ENCODE results near the gene D2HGDH. TPM values are rescaled to one million over a fixed set of nuclear protein-coding genes. Genes with fewer than 3 reads are reported as not detected.

Gene D2HGDH
- 10 to 100 TPM; 26.4 to 33.0 TPM for total RNA-seq

DNA sequence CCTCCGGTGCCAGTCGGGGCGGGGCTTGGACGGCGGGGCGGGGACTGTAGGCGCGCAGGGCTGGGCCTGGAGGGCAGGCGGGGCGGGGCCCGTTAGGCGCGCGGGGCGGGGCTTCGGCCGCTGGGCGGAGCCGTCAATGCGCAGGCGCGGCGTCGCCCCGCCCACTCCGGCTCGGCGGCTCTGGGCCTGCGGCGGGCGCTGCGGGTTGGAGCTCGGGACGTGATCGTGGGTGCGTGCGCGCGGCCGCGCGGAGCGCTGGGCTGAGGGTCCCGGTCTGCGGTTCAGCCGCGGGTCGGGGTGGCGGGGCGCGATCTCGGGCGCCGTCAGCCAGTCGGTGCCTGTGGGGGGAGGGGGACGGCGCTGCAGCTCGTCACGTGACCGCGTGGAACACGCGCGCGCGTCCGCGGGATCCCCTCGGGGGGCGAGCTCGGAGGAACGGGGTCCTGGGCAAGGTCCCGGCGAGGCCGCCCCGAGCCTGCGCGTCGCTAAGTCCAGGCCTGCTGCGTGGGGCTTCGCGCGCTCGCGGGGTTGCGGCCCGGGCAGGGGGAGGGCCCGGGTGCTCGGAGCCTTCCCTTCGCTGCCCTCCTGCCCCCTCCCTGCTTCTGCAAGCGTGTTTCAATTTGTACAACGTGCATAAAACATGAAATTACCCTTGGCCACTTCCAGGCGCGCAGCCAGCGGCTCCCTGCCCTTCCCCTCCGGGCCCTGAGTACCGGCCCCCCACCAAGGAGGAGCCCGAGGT lies at the start of gene D2HGDH:
Gene D2HGDH (plus strand): TSS at position 164 of the 742 bp plus-strand sequence. CDS start 595 bp downstream, outside the sequence.
- POLR2A ChIA-PET = interaction anchor here (1.2 to 1.8 kb wide), 3 partner anchors 28 to 134 kb away, joined by 5 to 14 read pairs (median 6); partner anchors contain the start of genes ING5 and RTP5
- CTCF ChIA-PET = interaction anchor here (1.0 to 2.3 kb wide), 6 partner anchors 11 to 144 kb away, joined by 3 to 11 read pairs (median 4); partner anchors contain the start of gene DTYMK

DNA sequence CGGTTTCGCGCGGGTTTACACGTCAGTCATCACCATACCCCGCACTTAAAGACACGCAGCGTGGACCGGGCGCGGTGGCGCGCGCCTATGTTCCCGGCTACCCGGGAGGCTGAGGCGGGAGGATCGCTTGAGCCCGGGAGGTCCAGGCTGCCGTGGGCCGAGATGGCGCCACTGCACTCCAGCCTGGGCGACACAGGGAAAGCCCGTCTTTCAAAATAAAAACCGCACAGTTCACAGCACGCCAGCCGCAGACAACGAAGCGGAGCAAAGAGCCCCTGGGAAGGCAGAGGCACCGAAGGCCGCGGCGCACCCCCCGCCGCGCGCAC lies 48.1 kb upstream of the D2HGDH start:
- POLR2A ChIA-PET = interaction anchor here (0.5 to 4.0 kb wide), 8 partner anchors 11 to 194 kb away, joined by 3 to 45 read pairs (median 5); partner anchors contain the start of genes ATG4B, ING5 and THAP4
- CTCF ChIA-PET = interaction anchor here (0.7 to 4.0 kb wide), 4 partner anchors 15 to 193 kb away, joined by 3 to 32 read pairs (median 5); partner anchors contain the start of genes D2HGDH and ING5

DNA sequence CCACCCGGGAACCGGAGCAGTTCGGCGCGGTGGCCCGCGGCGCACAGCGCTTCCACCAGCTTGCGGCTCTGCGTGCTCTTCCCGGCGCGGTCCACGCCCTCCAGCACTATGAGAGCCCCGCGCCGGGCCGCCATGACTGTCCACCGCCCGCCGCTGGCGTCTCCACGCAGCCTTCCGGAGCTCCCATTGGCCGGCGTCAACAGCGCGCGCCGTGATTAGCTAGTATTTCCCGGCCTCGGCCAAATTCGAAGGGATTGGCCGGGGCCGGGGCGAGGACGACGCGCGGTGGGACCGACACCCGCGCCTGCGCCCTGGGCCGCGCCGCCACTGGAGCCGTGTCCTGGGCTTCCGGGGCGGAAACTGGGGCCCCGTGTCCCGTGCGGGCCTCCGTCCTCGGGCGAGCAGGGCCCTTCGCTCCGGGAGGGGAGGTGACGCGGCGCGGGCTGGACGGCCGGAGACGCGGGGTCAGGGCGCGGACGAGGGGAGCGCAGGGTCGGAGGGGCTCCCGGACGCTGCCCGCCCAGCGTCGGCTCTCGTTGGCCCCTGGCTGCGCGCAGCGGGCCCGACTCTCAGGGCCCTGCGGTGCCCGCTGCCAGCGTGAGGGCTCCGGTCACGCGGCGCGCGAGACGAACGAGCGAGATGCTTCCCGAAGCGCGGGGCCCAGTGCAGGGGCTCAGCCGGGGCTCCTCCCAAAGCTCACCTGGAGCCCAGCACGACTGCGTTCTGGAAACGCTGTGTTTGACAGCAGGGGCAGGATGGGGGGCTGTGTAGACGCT lies 47.6 kb upstream of the D2HGDH start, which contains the start of gene DTYMK:
Gene DTYMK (minus strand): TSS at position 166 of the 776 bp plus-strand sequence. CDS start 32 bp downstream, at position 134.
- CTCF ChIA-PET = interaction anchor here (0.7 to 4.0 kb wide), 4 partner anchors 14 to 192 kb away, joined by 3 to 32 read pairs (median 5); partner anchors contain the start of genes D2HGDH and ING5
- POLR2A ChIA-PET = interaction anchor here (0.5 to 4.0 kb wide), 8 partner anchors 10 to 194 kb away, joined by 3 to 45 read pairs (median 5); partner anchors contain the start of genes ATG4B, ING5 and THAP4

DNA sequence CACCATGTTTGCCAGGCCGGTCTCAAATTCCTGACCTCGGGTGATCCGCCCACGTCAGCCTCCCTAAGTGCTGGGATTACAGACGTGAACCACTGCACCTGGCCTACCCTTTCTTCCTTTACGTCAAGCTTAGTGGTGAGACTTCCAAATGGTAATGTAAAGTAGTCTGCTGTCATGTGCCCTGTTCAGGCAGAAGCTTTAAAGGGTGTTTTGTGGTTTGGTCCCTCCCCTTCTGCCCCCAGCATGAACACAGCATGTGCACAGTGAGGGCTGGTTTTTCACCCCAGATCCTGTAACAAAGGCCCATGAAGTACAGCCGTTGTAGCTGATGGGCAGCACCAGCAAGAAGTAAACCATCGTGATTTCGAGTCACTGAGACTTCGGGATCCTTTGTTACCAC lies 45.1 kb upstream of the D2HGDH start:
- CTCF ChIA-PET = interaction anchor here (1.1 to 4.0 kb wide), 2 partner anchors 12 to 374 kb away, joined by 3 to 32 read pairs; partner anchors contain the start of gene ING5
- POLR2A ChIA-PET = interaction anchor here (0.7 to 4.0 kb wide), 2 partner anchors 12 to 51 kb away, joined by 3 to 45 read pairs; partner anchors contain the start of gene ING5

DNA sequence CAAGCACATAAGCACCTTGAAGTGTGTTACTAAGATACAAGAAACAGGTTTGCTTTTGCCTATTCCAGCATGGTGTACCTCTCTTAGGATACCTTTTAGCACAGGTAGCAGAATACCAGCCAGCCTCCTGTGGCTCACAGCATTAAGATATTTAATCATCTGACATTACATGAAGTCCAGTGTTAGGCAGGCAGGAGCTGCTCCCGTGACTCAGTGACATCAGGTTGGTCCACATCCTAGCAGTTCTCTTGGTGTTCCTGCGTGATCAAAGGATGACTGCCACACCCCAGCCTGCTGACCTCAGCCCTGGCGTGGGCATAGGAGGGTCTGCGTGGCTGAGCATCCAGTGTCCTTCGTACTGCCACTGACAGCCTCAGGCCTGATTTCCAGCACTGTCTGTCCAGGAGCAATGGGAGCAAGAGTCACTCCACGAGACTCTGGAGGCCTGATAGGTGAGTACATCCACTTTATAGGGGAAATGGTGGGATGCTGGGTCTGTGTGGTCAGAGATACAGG lies 44.2 kb upstream of the D2HGDH start:
- CTCF ChIA-PET = no interaction called here
- POLR2A ChIA-PET = no interaction called here

DNA sequence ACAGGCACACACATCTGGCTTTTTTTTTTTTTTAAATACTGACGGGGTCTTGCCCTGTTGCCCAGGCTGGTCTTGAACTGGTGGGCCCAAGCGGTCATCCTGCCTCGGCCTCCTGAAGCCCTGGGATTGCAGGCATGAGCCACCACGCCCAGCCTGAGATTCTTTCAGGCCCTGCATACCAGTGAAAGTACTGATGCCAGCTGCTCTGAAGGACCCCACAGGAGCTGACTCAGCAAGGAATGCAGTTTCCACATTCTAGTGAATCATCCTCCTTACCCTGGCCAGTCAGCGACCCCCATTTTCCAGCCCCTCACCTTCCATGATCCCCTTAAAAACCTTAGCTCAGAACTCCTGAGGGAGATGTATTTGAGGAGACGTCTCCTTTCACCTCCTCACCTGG lies 42.0 kb upstream of the D2HGDH start:
- CTCF ChIA-PET = interaction anchor here (0.7 to 1.3 kb wide), 2 partner anchors 73 to 186 kb away, joined by 3 read pairs; no protein-coding TSS in a partner anchor
- POLR2A ChIA-PET = no interaction called here

DNA sequence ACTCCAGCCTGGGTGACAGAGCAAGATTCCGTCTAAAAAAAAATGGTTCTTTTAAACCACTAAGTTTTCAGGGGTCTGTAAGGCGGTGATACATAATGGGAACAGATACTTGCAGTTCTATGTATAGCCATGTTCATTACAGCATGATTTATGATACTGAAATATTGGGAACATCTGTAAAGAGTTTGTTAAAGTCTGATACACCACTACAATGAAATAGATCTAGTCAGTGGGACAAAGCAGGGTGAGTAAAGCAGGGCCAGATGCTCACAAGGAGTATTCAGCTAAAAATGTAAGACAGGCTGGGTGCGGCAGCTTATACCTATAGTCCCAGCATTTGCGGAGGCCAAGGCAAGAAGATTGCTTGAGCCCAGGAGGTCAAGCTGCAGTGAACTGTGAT lies 38.8 kb upstream of the D2HGDH start:
- CTCF ChIA-PET = no interaction called here

DNA sequence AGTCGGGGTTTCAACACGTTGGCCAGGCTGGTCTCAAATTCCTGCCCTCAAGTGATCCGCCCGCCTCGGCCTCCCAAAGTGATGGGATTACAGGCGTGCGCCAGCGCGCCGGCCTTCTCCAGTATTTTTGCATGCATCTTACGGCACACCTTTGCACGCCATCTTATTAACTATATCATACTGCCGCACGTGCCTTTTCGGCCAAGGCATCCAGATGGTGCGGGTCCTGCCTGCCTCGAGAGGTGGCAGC lies 33.4 kb upstream of the D2HGDH start:
- CTCF ChIA-PET = interaction anchor here (1.6 to 5.4 kb wide), 2 partner anchors 13 to 178 kb away, joined by 3 to 32 read pairs; partner anchors contain the start of gene DTYMK
- POLR2A ChIA-PET = interaction anchor here (0.6 to 5.3 kb wide), 5 partner anchors 13 to 592 kb away, joined by 3 to 45 read pairs (median 3); partner anchors contain the start of genes D2HGDH and DTYMK

More for the DNA sequence above, 38.8 kb upstream of the D2HGDH start:
- POLR2A ChIA-PET = no interaction called here

DNA sequence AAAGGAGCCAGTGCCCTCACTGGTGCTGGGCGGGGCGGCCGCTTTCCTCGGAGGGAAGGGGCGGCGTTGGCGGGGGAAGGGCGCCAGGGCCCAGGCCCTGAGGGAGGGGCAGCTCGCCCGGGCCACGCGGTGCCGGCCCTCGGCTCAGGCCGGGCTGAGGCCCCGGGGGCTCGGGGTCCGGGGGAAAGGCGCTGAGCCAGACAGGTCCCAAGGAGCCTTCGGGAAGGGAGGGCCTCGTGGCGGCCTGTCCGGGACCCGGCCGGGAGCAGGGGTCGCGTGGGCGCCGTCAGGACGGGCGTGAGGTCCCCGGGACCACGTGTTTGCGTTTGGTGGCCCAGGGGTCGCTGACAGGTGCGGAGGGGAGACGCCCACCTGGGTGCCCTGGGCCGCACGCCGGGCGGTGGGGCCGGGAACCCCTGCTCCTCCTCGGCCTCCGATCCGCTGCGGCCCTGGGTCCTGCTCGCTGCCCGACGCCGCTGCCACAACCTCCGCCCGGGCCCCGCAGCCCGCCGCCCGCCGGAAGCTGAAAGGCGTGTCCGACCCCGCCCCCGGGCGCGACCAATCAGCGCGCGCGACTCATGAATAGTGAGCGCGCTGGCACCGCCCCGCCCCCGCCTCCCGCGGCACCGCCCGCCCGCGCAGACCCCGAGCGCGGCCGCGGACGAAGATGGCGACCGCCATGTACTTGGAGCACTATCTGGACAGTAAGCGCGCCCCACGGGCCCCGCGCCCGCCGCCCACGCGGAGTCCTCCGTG lies 32.9 kb upstream of the D2HGDH start, which contains the start of gene ING5:
Gene ING5 (plus strand): TSS at position 641 of the 756 bp plus-strand sequence. CDS start 27 bp downstream, at position 668.
- ChIA-PET CTCF (interaction anchor here (1.4 to 5.4 kb wide), 9 partner anchors 10 to 177 kb away, joined by 3 to 32 read pairs (median 4); partner anchors contain the start of gene DTYMK), POLR2A (interaction anchor here (0.6 to 5.3 kb wide), 9 partner anchors 10 to 593 kb away, joined by 3 to 45 read pairs (median 3); partner anchors contain the start of genes D2HGDH and DTYMK)

DNA sequence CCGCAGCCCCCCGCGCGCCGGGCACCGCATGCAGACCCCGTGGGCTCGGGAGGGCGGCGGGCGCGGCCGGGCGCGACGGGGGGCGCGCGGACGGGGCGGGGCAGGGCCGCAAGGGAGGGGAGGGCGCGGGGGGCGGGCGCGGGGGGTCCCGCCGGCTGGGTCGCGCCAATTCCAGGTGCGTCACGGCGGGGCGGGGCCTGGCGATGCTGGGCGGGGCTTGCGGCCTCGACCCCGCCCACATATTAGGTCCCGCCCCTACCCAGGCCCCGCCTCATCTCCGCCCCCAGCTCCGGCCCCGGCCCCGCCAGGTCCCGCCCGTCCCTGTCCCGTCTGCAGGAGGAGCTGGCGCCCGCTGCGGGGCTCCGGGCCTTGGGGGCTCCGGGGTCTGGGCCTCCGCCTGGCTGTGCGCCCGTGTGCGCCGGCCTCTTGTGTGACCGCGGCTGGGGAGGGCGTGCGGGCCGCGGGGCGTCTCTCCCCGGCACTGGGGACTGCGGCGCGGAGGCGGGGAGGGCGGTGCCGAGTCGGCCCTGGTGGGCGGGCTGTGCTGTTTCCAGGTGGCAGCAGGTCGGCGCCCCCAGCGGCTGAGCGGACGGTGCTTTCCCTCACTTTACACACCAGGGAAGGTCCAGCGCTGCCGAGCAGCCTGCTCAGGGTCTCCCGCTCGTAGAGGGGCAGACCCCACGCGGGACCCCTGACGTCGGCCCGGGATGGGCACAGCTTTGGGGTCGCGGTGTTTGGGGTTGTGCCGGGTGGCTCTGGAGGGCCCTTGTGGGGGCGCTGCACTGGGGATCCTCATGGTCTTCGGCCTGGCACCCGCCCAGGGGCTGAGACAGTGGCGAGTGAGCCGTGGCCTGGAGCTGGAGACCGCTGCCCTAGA lies 32.0 kb upstream of the D2HGDH start:
- CTCF ChIA-PET = interaction anchor here (1.3 to 5.4 kb wide), 11 partner anchors 11 to 177 kb away, joined by 3 to 32 read pairs (median 4); partner anchors contain the start of genes D2HGDH and DTYMK
- POLR2A ChIA-PET = interaction anchor here (0.7 to 5.3 kb wide), 7 partner anchors 9 to 147 kb away, joined by 3 to 45 read pairs (median 4); partner anchors contain the start of genes D2HGDH and DTYMK

DNA sequence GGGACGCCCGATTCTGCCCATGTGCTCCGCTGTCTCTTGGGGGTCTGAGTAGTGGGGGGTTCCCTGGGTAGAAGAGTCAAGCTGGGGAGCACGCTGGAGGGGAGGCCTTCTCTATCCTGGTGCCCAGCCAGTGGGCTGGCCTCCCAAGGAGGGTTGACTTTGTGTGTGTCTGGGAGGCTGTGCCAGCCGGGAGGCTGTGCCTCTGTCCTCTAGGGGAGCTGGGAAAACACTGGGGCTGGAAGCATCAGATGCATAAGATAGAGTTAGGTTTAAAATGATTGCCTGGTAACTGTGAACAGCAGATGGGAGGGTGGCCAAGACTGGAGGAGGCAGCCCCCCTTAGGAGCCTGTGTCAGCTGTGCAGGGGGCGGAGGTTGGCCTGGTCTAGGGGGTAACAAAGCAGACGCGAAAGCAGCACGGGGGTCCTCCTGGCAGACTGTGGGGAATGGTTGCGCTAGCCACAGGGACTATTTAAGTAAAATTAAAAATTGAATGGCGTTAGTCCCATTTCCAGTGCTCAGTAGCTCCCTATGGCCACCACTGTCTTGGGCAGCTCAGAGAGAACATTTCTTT lies 31.3 kb upstream of the D2HGDH start:
- ChIA-PET CTCF (interaction anchor here (0.7 to 5.4 kb wide), 9 partner anchors 11 to 131 kb away, joined by 3 to 32 read pairs (median 3); partner anchors contain the start of genes D2HGDH and DTYMK), POLR2A (interaction anchor here (2.7 to 5.3 kb wide), 2 partner anchors 15 to 31 kb away, joined by 14 to 45 read pairs; partner anchors contain the start of genes D2HGDH and DTYMK)

DNA sequence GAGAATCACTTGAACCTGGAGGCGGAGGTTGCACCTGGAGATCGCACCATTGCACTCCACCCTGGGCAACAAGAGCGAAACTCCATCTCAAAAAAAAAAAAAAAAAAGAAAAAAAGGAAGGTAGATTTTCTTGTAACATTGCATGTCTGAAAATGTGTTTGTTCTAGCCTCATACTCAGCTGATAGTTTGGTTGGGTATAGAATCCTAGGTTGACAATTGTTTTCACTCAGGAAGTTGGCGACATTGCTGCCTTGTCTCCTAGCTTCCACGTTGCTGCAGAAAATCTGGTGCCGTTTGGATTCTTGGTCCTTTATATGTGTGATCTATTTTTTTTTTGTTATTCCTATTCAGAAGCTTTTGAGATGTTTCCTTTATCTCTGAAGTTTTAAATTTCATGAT lies 27.9 kb upstream of the D2HGDH start:
- ChIA-PET CTCF (no interaction called here), POLR2A (interaction anchor here (0.6 to 0.7 kb wide), 2 partner anchors 17 to 377 kb away, joined by 3 to 9 read pairs; no protein-coding TSS in a partner anchor)

DNA sequence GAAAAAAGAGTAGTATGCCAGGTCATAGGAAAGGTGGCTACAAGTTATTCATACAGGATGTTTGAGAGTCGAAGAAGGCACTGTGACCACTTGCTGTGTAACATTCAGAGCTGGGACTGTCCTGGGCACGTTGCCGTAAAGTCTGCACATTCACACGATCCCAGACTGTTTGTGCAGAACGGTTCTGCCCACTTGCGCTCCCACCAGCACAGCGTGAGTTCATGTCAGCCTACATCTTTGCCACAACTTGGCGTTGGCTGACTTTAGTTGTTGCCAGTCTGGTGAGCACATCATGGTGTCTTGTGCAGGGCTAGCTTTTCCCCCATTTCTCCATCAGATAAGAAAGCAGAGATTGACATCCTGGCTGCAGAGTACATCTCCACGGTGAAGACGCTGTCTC lies 25.6 kb upstream of the D2HGDH start:
- ChIA-PET CTCF (no interaction called here), POLR2A (no interaction called here)

DNA sequence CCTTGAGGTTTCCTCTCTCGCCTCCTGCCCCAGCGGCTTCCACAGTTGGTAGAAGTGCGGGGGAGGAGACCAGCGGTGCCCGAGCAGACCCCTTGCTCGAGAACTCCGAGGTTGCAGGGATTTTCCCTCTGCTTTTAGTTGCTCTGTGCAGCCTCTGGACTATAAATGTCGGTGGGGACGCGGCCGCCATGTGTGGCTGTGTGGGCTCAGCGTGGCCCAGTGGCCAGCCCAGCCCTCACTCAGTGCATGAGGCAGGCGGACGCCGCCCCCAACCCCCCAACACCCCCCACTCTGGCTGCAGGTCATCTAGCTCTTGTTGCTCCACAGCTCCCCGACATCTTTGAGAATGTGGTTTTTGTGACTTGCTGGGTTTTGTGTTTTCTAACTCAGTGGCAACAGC lies 15.3 kb upstream of the D2HGDH start:
- ChIA-PET CTCF (no interaction called here), POLR2A (interaction anchor here (0.6 kb wide), 1 partner anchor 15 kb away, joined by 3 read pairs; no protein-coding TSS in a partner anchor)

DNA sequence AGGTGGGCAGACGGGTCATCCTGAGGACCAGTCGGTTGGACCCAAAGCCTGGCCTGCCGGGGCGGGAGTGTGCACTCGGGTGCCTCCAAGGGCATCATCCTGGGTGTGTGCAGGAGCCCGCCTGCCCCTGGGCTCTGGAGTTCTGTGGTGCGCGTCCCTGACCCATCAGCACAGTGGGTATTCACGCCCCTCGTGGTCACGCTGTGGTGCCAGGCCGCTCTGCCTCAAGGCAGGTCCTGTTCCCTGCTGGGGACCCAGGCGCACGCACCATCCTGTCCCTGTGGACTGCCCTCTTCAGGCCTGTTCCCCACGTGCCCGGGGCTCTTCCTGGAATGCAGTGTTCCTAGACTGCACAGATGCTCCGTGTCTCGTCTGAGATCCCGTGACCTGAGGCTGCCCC lies 14.3 kb upstream of the D2HGDH start:
- POLR2A ChIA-PET = no interaction called here
- CTCF ChIA-PET = no interaction called here

DNA sequence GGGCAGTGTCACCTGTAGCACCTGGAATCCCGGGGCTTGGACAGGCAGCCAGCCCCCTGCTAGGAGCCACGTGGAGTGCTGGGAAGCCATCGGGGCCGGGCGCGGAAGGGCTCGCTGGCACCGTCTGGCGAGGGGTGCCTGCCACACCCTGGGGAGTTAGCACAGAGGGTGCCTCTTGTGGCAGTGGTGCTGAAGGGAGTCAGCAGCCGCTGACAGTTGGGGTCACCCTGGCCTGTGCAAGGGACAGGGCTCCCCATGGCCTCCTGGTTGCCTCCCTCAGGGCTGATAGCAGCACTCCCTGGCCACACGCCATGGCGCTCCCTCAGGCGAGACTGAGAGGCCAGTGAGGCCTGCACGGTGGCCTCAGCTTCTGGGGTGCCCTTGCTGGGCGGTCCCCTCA lies 13.9 kb upstream of the D2HGDH start:
- ChIA-PET CTCF (interaction anchor here (1.1 kb wide), 1 partner anchor 13 kb away, joined by 4 read pairs; no protein-coding TSS in a partner anchor), POLR2A (no interaction called here)

DNA sequence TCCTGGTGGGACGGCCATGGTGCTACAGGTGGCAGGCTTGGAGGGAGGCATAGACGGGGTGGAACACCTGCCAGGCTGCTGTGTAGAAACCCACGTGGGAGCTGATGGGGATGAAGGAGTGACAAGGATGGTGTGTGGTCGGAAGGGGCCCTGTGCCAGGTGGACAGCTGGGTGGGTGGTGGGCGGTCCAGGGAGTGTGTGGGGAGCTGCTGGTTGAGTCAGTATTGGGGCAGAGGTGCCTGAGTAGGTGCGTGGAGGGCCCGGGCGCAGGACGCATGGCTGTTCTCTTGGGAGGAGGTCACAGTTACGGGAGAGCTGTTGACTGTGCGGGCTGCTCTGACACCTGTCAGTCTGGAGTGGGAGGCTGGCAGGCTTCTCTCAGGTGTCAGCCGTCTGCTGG lies 12.6 kb upstream of the D2HGDH start:
- ChIA-PET CTCF (interaction anchor here (0.7 to 1.1 kb wide), 2 partner anchors 14 to 426 kb away, joined by 3 to 4 read pairs; no protein-coding TSS in a partner anchor), POLR2A (no interaction called here)
